HK-2 (cell line): Measurements from ENCODE around the gene TMEM143.
A peak's percentile ranks its signal among the peaks of the same experiment; 100 is the strongest.
"Not testable (repeated sequence)": the region's sequence is repeated elsewhere in the genome, so short reads cannot be mapped to it uniquely, and the experiment has no call there.

Experiments
- DNase-seq: peaks from one replicate; pipeline ENCODE4 v3.0.0-alpha.2; 2018; ENCODE audit not compliant: unreplicated experiment

TMEM143 gene

DNA sequence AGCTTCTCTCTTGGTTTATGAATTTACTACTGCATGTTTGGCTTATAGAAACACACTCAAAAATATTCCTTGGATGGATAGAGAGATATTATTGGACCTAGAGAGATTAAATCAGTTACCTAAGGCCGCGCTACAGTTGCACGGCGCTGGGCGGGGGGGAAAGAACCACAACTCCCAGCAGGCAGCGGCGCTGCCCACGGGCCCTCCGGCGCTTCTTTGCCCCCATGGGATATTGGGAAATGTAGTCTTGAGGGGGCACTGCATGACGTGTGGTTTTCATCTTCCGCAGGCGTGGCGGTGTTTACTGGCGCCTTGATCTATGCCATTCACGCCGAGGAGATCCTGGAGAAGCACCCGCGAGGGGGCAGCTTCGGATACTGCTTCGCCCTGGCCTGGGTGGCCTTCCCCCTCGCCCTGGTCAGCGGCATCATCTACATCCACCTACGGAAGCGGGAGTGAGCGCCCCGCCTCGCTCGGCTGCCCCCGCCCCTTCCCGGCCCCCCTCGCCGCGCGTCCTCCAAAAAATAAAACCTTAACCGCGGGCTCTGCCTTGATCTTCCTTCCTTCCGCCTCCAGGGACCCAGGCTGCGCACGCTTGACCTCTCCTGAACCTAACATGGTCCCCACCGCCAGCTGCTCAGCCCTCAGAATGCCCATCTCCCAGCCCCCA, 33.6 kb downstream of the TMEM143 start:
- no peak for DNase-seq

DNA sequence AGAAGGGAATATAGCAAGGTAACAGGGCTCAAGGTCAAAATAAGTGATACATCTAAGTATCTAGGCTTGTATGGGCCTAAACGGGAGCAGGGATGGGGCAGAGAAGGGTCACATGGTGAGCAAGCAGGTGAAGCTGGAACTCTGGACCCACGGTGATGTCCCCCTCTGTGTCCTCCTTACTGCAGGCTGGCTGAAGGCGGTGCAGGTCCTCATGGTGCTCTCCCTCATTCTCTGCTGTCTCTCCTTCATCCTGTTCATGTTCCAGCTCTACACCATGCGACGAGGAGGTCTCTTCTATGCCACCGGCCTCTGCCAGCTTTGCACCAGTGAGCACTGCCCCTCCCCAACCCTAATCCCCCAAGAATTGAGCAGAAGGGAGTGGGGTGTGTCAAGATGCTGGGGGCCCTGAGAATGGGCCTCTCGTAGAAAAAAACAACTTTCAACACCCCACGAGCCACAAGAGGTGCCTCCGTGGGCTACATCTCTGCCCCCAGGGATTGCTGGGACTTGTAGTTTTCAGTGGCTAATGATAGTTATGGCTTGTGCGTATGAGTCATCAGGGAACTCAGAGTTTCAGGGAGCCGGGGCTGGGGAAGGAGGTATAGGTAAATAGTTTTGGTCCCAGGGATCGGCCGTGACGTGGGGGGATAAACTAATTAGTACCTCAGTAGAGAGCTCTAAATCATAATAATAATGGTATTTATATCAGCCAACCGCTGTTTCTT, 34.4 kb downstream of the TMEM143 start:
- no peak for DNase-seq

DNA sequence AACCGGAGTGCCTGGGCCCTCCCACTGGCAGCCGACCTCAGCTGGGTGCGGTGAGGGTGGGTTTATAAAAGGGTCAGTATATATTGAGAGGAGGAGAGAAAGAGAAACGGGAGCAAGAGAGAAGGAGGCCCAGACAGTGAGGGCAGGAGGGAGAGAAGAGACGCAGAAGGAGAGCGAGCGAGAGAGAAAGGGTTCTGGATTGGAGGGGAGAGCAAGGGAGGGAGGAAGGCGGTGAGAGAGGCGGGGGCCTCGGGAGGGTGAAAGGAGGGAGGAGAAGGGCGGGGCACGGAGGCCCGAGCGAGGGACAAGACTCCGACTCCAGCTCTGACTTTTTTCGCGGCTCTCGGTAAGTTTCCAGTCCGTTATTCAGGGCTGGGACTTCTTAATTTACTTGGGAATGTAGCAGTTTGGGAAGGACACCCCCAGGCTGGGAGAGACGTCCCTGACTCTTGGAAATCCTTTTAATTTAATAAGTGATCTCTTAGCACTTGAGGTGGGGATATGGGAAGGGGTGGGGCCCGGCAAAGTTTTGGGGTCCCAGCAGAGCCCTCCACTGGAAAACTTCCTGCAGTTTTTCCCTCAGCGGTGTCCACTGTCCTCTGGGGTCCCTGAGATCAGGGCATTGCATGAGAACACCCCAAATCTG, 38.4 kb downstream of the TMEM143 start, which contains the start of gene EMP3:
Gene EMP3, plus strand, starts transcription at position 288 of the 646 bp plus-strand sequence. CDS start 1,293 bp downstream, outside the sequence.
- peak; percentile 84 for DNase-seq

DNA sequence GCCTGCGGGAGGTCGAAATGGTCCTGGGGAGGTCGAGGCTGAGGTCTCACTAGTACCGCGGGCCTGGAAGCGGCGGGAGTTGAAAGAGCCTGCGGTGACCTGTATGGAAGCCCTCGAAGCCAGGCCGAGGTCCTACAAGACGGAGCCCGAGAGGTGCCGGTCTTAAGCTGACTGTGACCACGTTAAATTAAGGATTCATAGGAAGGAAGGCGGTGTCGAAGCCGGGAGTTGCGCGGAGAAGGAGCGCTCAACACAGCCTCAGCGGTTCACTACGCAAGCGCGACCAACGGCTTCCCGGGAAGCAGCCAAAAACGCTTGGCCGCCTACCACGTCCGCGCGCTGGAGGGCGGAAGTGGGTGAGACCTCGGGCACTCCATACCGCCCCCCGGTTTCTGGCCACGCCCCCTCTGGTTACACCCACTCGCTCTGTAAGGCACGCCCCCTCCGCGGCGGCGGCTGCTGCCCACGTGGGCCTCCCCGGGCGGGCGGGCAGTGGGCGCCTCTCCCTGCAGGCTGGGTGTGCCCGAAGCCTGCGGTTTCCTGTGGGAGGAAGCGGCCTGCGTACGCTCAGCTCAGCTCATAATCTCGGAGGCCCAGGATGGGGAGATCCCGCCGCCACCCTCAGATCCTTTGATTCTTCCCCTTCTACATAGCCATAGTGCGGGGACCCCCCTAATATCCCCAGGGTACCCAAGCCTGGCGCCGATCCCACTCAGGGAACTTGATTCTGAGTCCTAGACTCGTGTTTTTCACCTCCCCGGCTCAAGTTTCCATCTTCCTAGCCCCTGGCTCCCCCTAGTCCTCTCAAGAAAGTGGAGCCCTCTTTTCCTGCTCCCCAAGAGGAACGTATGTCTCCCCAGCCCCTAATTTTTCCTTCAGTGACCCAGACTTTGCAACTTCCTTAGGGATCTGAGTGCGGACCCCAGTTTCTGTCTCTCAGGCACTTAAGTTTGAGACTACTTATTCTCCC, 41.8 kb downstream of the TMEM143 start:
- DNase-seq, result peak; percentile 99

DNA sequence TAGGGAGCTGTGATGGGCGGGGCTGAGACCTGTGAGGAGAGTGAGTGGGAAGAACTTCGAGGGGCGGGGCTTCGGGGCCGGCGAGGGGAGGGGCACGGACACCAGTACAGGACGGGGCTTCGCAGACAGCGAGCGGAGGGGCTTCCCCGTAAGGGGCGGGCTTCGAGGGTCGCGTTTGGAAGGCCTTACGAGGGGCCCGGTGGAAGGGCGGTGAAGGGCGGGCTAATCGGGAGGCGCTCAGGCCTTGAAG, 42.4 kb downstream of the TMEM143 start:
- DNase-seq, result peak; percentile 96

DNA sequence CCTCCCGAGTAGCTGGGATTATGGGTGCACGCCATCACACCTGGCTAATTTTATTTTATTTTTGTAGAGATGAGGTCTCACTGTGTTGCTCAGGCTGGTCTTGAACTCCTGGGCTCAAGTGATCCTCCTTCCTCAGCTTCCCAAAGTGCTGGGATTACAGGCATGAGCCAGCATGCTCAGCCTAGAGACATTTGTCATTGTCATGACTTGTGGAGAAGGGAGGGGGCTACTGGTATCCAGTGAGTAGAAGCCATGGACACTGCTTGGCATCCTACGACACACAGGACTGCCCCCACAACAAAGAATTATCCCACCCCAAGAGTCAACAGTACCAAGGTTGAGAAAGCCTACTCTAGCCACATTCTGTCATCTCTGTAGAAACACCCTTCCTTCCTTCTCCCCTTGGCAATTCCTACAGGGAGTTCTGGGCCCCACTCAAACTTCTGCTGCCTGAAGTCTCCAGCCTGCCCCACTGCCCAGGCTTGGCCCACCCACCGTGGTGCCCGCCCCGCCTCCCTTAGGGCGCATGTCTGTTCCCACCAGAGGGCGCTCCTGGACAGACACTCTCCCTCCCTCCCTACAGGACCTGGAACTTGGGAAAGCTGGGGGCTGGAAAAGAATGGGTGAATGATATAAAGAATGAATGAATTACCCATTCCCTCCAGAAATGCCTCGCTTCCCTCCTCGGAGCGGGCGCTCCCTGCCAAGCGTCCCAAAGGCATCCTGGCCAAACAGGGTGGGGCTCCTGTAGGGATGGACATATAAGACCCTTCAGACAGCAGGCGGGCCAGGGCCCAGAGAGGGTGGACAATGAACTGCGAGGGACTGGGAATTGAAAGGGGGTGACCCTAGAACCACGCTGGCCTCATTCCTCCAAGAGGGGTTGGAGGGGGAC, 43.8 kb downstream of the TMEM143 start:
- DNase-seq, result peak; percentile 86

DNA sequence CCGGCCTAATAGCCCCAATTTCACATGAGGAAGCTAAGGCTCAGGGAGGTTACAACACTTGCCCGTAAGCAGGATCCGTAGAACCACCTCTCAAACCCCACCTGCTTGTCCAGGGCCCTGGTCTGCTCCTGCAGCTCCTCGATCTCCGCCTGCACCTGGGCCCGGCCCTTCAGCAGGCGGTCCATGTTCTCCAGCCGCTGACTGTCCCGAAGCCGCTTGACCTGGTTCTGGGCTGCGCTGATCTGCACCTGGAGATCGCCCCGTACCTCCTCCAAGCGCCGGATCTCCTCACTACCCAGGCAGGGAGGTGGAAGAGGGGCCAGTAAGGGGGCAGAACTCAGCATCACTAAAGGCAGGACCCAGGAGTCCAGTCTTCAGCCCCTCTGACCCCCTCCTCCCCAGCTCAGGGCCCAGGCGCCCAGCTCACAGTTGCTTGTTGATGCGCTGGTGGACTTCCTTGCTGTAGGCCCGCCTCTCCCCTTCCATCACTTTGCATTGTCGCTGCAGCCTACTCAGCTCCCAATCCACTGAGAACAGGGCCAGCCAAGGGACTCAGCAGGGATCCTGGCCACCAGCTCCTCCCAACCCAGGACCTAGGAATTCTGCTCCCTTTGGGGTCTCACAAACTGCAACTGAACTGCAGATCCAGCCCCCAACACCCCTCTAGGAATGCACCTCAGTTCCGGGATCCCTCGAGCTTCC, 45.3 kb downstream of the TMEM143 start:
- no peak for DNase-seq

DNA sequence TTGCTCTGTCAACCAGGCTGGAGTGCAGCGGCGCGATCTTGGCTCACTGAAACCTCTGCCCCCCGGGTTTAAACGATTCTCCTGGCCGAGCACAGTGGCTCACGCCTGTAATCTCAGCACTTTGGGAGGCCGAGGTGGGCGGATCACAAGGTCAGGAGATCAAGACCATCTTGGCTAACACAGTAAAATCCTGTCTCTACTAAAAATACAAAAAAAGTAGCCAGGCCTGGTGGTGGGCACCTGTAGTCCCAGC, 46.1 kb downstream of the TMEM143 start:
- not testable (repeated sequence) for DNase-seq

DNA sequence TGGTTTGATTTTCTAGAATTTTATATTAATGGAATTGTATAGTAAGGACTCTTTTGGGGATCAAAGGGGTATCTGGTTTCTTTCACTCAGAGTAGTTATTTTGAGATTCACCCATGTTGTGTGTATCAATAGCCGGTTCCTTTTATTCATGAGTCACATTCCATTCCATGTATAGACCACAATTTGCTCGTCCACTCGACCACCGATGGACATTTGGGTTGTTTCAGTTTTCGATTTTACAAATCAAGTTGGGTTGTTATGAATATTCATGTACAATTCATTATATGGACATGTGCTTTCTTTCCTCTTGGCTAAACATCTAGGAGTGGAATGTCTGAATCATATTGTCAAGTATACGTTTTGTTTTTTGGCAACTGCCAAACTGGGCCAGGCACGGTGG, 48.0 kb downstream of the TMEM143 start:
- DNase-seq, result no peak

DNA sequence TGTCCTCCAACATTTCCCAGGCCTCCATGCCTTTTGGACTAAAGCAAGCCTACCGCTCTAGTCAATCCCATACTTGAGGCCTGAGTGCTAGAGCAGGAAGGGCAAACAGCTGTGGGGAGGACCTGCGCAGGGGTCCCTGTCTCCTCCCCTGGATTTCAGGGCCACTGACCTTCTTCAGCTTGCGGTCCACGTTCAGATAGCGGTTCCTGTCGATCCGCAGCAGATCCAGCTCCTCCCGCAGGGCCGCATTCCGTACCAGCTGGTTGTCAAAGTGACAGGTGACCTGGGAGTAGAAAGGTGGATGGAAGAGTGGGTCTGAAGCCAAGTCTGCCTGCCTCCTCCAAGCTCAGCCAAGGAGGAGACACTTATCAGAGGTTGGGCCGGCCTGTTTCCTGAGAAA, 52.4 kb downstream of the TMEM143 start:
- no peak for DNase-seq

DNA sequence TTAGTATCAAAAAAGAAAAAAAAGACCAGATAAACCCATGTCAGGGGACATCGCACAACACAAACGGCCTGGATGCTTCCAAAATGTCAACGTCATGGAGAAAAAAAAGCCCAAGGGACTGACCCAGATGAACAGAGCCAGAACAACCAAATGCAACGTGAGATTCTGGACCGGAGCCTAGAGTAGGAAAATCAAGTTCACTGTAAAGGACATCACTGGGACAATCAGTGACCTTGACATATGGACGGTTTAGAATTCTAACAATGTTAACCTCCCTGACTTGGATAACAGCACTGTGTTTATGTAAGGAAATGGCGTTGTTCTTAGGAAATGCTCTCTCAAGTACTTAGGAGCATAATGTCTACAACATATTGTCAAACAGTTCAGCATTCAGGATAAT, 53.5 kb downstream of the TMEM143 start:
- no peak for DNase-seq

DNA sequence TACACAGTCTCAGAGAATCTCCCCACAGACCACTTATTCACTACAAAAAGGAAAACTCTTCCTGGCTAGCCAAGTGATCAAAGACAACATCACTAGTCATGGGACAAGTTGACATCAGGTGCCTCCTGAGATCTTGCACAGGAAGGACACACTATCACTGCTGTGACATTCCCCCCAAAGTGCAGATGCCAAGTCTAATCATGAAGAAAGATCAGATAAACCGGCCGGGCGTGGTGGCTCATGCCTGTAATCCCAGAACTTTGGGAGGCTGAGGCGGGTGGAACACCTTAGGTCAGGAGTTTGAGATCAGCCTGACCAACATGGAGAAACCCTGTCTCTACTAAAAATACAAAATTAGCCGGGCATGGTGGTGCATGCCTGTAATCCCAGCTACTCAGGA, 54.0 kb downstream of the TMEM143 start:
- not testable (repeated sequence) for DNase-seq

DNA sequence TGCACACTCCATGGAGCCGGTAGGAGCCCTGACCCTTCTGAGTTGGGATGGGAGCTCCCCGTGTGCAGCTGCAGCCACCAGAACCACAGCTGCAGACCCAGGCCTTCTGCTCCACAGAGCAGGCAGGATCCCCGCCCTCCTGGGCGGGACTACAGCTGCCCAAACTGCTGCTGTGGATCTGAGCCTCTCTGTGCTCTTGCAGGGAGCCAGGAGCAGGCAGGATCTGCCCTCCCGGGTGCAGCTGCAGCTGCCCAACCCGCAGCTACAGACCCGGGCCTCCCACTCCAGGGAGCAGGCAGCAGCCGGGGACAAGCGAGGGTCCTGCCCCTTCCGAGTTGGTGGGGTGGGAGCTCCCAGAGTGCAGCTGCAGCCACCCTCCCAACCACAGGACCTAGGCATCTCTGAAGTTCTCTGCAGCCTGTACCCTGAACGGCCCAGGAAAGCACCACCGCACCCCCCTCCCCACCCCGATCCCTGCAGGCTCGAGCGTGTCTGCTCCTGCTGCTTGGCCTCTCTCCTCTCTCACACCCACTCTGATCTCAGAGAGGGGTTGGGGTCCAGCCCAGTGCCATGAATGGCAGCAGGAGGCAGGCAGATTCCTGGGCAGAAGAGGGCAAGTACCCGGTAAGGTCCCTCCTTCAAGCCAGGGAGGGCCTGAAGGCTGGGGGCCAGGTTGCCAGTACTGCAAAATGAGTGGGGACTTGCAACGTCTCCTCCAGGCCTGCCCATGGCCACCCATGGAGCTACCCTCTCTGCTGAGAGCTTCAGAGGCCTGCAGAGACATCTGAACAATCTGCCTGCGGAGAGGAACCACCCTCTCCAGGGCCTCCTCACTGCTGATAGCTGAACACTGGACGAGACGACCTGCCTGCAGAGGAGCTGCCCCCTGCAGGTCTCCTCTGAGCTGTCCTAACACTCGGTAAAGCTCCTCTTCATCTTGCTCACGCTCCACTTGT, 54.8 kb downstream of the TMEM143 start:
- DNase-seq, result no peak

DNA sequence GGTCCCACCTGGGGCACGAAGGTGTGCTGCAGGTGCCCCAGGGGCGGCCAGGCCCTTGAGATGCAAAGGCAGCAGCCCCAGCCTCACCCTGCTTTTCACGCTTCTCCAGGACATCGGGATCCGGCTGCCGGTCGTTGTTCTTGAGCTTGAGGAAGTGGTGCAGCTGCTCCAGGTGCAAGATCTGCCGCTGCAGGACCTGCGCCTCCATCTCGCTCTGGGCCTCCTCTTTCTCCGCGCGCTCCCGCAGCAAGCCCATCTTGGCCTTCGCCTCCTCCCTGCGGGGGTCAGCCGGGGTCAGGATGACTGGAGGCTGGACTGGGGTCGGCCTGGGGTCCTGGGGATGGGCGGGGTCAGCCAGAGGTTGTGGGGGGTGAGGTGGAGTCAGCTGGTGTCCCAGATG, 59.9 kb downstream of the TMEM143 start:
- DNase-seq, result no peak

DNA sequence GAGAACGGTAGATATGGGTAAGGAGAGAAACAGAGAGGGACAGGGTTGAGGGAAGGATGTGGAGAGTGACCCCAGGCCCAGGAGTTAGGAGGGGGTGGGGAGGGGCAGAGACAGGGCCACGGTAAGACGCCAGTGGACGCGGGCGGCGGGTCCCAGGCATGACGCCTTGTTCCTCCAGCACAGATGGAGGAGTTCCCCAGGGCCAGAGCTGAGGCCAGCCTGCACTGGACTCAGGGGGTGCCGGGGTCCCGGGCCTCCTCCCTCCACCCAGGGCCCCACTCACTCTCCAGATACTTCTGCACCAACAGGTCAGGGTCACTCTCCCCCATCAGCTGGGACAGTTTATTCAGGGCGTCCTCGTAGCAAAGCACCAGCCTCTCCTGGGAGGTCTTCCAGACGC, 60.4 kb downstream of the TMEM143 start:
- DNase-seq, result no peak

DNA sequence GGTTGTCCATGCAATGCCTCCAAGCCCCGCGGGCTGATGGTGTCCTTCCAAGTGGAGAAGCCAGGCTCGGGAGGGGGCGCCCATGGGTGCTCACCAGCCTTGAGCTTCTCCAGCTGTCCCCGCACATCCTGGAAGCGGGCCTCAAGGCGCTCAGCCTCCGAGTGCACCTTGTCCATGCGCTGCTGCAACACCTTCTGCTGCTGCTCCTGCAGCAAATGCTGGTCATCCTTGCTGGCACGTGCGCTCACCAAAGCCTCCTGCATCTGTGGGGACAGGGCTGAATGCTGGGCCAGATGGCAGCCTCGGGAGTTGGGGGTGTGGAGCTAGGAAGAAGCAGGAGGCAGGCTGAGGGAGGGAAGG, 61.2 kb downstream of the TMEM143 start:
- no peak for DNase-seq

DNA sequence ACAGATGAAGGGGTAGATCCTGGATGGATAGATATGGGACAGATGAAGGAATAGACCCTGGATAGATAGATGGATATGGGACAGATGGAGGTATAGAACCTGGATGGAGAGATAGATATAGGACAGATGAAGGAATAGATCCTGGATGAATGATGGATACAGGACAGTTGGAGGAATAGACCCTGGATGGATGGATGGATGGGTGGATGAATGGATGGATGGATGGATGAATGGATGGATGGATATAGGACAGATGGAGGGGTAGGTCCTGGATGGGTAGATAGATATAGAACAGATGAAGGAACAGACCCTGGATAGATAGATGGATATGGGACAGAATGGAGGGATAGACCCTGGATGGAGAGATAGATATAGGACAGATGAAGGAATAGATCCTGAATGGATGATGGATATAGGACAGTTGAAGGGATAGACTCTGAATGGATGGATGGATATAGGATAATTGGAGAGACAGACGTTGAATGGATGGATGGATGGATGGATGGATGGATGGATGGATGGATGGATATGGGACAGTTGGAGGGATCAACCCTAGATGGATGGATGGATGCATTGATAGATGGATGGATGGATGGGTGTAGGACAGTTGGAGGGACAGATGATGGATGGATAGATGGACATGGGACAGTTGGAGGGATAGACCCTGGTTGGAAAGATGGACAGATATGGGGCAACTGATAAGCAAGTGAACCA, 61.7 kb downstream of the TMEM143 start:
- no peak for DNase-seq

DNA sequence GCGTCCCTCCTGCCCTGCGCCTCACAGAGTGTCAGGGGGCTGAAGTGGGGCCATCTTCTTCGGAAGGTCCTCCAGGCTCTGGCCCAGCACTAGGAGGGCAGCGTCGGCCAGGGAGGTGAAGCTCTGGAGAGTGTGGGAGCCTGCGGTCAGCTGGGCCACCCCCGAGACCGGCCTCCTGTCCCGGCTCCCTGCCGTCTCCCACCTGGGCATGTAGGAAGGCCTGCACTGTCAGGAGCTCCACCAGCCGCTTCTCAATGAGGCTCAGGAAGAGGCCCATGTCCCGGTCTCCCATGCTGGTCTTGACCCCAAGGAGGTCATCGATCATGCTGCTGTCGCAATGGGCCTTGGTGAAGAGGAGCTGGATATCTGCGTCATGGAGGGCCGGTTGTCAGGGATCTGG, 65.8 kb downstream of the TMEM143 start:
- no peak for DNase-seq
